AG04450 (cell line): ENCODE results near the gene KCNK10. TPM values are rescaled to one million over a fixed set of nuclear protein-coding genes. Genes with fewer than 3 reads are reported as not detected.

Experiments used
- CTCF ChIA-PET: fragments of 300-600, 350-600 bp; formaldehyde crosslinking; extraction: SDS; loops from one replicate; lab custom pipeline; 2022; ENCODE audit warnings: antibody characterized with exemption, inconsistent platforms; lab: Charles Lee
- POLR2A ChIA-PET: fragments of 350-600 bp; formaldehyde crosslinking; extraction: SDS; loops from one replicate; lab custom pipeline; 2021; ENCODE audit warnings: antibody characterized with exemption, inconsistent platforms; lab: Yijun Ruan, JAX
- DNase-seq: peaks from one replicate; pipeline ENCODE4 v3.0.0-alpha.2; 2011; ENCODE audit warnings: low read depth, low spot score
- H3K27ac ChIP-seq: one replicate; pipeline ENCODE4 v1.5.1; 2012; ENCODE audit warnings: low read depth, low read length, control low read depth
- H3K27me3 ChIP-seq: one replicate; pipeline ENCODE4 v1.6.0; 2012; ENCODE audit warnings: low read length; ENCODE audit not compliant: control insufficient read depth, insufficient read depth
- H3K4me3 ChIP-seq: 2 replicates; pipeline ENCODE4 v1.5.1; 2011; ENCODE audit warnings: mild to moderate bottlenecking, low read depth, low read length, control low read depth
- H3K9me3 ChIP-seq: 2 replicates; pipeline ENCODE4 v1.5.1; 2012; ENCODE audit warnings: low read length; ENCODE audit not compliant: control insufficient read depth, insufficient read depth
- polyA plus RNA-seq: library from polyadenylated mRNA; depleted of rRNA; stranded (reverse); fragments of >200 nt; gene quantifications from 2 replicates; pipeline ENCODE4 v1.2.3, GENCODE V29; 2011
- TF ChIP-seq, protein P1 (sequence below): IDR thresholded peaks from 2 replicates; pipeline ENCODE4 v1.5.1; 2011; ENCODE audit warnings: low read depth, low read length, control low read depth, inconsistent platforms

Gene KCNK10
- polyA plus RNA-seq, 1 experiment = not detected

- TF ChIP-seq, protein P1, sequence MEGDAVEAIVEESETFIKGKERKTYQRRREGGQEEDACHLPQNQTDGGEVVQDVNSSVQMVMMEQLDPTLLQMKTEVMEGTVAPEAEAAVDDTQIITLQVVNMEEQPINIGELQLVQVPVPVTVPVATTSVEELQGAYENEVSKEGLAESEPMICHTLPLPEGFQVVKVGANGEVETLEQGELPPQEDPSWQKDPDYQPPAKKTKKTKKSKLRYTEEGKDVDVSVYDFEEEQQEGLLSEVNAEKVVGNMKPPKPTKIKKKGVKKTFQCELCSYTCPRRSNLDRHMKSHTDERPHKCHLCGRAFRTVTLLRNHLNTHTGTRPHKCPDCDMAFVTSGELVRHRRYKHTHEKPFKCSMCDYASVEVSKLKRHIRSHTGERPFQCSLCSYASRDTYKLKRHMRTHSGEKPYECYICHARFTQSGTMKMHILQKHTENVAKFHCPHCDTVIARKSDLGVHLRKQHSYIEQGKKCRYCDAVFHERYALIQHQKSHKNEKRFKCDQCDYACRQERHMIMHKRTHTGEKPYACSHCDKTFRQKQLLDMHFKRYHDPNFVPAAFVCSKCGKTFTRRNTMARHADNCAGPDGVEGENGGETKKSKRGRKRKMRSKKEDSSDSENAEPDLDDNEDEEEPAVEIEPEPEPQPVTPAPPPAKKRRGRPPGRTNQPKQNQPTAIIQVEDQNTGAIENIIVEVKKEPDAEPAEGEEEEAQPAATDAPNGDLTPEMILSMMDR = no peak
- CTCF ChIA-PET = no interaction called here
- H3K9me3 ChIP-seq = peaks cover 4% of the 10 kb centered on the region; the same call in 1 of the 2 replicates
- POLR2A ChIA-PET = no interaction called here
- no peak overlapping the region for H3K27ac ChIP-seq
- no peak for DNase-seq
- H3K27me3 ChIP-seq = peaks cover 53% of the 10 kb centered on the region
- peak overlapping the region; percentile 25; the same call in 1 of the 2 replicates for H3K4me3 ChIP-seq
Measured at GRCh38 chr14:88322504-88323085, 474 bp downstream of the KCNK10 start.

DNA sequence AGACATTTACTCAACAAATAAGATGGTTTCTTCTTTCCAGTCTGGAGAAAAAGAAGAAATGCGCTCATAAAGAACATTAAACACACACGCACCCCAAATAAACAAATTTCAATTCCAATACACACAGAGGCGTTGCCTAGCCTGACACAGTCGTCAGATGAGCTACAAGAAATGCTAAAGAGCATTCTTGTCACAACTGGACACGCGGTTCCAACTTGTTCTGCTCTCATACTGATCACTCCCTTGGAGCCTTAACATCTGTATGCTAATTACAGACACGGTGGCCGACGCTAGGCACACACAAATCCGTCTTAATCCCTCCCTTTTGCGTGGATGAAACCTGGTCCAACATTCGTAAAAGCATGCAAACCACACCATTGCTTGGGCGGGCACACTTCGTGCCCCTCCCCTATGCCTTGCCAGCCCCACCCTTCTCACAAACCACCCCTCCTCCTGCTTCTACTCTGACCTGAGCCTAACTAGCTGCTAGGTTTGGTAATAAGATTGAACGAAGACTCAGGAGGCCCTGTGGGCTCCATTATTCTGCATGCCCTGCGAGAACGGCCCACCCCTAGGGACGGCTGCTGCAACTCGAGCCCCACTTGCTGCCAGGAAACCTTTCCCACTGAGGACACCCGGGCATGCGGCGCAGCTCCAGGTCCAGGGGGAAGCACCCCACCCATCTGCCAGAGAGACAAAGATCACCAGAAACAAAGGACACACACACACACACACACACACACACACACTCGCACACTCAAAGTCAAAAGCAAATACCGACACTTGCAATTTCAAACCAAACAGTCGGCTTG, 1.2 kb downstream of the KCNK10 start:
- Histone ChIP-seq H3K27me3 (peaks cover 50% of the 10 kb centered on the region), H3K27ac (no peak overlapping the region)
- CTCF ChIA-PET = no interaction called here

DNA sequence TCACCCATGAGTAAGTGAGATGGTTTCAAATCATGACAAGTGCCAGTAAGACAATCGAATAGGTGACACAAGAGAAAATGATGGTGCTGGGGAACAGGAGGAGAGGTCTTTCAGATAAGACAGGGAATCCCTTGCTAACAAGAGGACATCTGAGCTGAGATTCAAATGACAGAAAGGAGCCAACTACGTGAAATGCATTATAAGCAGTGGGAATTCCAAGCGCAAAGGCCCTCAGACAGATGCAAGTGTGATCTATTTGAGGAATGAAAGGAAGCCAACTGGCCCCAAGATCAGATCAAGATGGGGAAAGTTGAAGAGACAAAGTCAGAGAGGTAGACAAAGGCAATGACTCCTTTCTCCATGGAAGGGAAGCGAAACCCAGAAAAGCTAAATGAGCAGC, 4.7 kb downstream of the KCNK10 start:
- CTCF ChIA-PET = no interaction called here
- TF ChIP-seq, protein P1 = no peak

More for the DNA sequence above, 1.2 kb downstream of the KCNK10 start:
- TF ChIP-seq, protein P1 = no peak
- peaks cover 4% of the 10 kb centered on the region; the same call in 1 of the 2 replicates for H3K9me3 ChIP-seq
- POLR2A ChIA-PET = interaction anchor here (0.6 kb wide), 1 partner anchor 516 kb away, joined by 3 read pairs; no protein-coding TSS in a partner anchor
- no peak for DNase-seq
- H3K4me3 ChIP-seq = no peak overlapping the region

GRCh38 chr14:88316521-88316920, 6.5 kb downstream of the KCNK10 start:
- TF ChIP-seq, protein P1 = no peak
- peaks cover 6% of the 10 kb centered on the region for H3K27me3 ChIP-seq
- POLR2A ChIA-PET = no interaction called here
- no peak overlapping the region for H3K4me3 ChIP-seq
- no peak for DNase-seq
- H3K27ac ChIP-seq = no peak overlapping the region
- no peaks in the 10 kb centered on the region for H3K9me3 ChIP-seq
- CTCF ChIA-PET = no interaction called here

More for the DNA sequence above, 4.7 kb downstream of the KCNK10 start:
- H3K27ac ChIP-seq = no peak overlapping the region
- POLR2A ChIA-PET = no interaction called here
- no peaks in the 10 kb centered on the region; the same call in 1 of the 2 replicates for H3K9me3 ChIP-seq
- DNase-seq = no peak
- no peak overlapping the region for H3K4me3 ChIP-seq
- peaks cover 19% of the 10 kb centered on the region for H3K27me3 ChIP-seq

GRCh38 chr14:88312257-88312656, 10.8 kb downstream of the KCNK10 start:
- DNase-seq = no peak
- Histone ChIP-seq H3K9me3 (no peaks in the 10 kb centered on the region), H3K27ac (no peak overlapping the region), H3K4me3 (no peak overlapping the region), H3K27me3 (peaks cover 4% of the 10 kb centered on the region)
- ChIA-PET CTCF (no interaction called here), POLR2A (no interaction called here)
- TF ChIP-seq, protein P1 = no peak
